Thoracic aorta (tissue), 2 donors: ENCODE data around the gene SORBS2. TPM values are rescaled to one million over a fixed set of nuclear protein-coding genes. Genes with fewer than 3 reads are reported as not detected.
A peak's percentile ranks its signal among the peaks of the same experiment; 100 is the strongest.

Experiments used
- ATAC-seq: fragments of 150-250 bp; one replicate; pipeline ENCODE4 v1.8.0; 2017; ENCODE audit warnings: low read depth; ENCODE audit not compliant: insufficient number of reproducible peaks, low FRiP score
- DNase-seq: peaks from one replicate; pipeline ENCODE4 v3.0.0-alpha.2; 2020; ENCODE audit warnings: low spot score
- H3K27ac ChIP-seq, 2 donors: fragments of 200-600 bp; sonication (generic); 1 replicate in 1 of 2; 2 replicates in 1 of 2; pipeline ENCODE4 v1.5.1; 2016; ENCODE audit warnings: mild to moderate bottlenecking in 2 of 2, moderate library complexity in 2 of 2
- H3K27me3 ChIP-seq: fragments of 200-600 bp; sonication (generic); replicated peaks from 2 replicates; pipeline ENCODE4 v1.6.0; 2016; ENCODE audit warnings: mild to moderate bottlenecking; ENCODE audit not compliant: insufficient read depth
- H3K36me3 ChIP-seq: fragments of 200-600 bp; sonication (generic); one replicate; pipeline ENCODE4 v1.5.1; 2016
- H3K4me1 ChIP-seq, 2 donors: fragments of 200-600 bp; sonication (generic); 1 replicate in 1 of 2; 2 replicates in 1 of 2; pipeline versions ENCODE4 v1.5.1 to v1.6.0; 2016; ENCODE audit warnings: low read depth in 2 of 2, mild to moderate bottlenecking in 1 of 2; ENCODE audit not compliant: control insufficient read depth in 1 of 2
- H3K4me3 ChIP-seq: fragments of 200-600 bp; sonication (generic); 2 replicates; pipeline ENCODE4 v1.5.1; 2016; ENCODE audit warnings: mild to moderate bottlenecking
- H3K9me3 ChIP-seq: fragments of 200-600 bp; sonication (generic); 2 replicates; pipeline ENCODE4 v1.5.1; 2016
- total RNA-seq, 2 donors: library from RNA; depleted of rRNA; stranded (reverse); fragments of >200 nt; gene quantifications; one replicate each; pipeline versions ENCODE4 v1.1.0 to v1.2.3, GENCODE V29; 2016
- TF ChIP-seq, protein P1 (sequence below): fragments of 200-600 bp; sonication (generic); IDR thresholded peaks from one replicate; pipeline ENCODE4 v1.5.1; 2019; ENCODE audit warnings: antibody characterized with exemption

Gene SORBS2
- total RNA-seq, 2 donors from 2014 or later, result 268 to 443 TPM

DNA sequence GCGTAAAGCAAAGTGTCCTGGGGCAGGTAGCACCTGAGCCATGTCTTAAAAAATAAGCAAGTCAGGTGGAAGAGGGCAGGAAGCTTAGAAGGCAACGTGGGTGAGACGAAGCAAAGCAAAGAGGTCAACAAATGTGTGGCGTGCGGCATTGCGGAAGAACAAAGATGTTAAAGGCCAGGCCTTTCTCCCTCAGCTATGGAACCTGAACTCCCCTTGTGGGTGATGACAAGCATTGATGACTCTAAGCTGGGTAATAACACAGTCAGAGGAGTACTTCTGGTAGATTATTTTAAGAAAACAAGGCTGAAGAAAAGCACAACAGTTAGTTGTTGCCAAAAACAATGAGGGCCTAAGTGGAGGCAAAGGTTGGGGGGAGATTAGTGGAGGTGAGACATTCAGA lies 29.0 kb upstream of the SORBS2 start:
- ATAC-seq, result no peak

DNA sequence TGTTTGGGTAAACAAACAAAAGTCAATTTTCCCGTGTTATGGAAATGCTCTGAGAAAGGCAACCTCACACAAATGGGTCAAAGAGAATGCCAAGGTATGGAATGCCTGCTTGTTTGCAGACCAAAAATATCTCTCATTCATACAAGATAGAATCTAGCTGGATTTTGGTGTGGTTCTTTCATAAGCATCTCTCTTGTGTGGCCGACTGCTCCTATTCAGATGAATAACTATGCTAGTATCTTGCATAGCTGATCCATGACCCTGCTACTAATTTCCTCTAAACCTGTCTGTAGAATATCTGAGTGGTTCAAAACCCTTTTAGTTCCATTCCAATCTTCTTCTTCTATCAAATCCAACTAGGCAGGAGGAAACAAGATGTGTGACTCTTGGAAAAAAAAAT lies 28.2 kb upstream of the SORBS2 start:
- no peak for DNase-seq
- H3K36me3 ChIP-seq, result no peaks in the 10 kb centered on the region
- peak overlapping the region; percentile 80 to 81 for H3K27ac ChIP-seq
- TF ChIP-seq, protein P1, sequence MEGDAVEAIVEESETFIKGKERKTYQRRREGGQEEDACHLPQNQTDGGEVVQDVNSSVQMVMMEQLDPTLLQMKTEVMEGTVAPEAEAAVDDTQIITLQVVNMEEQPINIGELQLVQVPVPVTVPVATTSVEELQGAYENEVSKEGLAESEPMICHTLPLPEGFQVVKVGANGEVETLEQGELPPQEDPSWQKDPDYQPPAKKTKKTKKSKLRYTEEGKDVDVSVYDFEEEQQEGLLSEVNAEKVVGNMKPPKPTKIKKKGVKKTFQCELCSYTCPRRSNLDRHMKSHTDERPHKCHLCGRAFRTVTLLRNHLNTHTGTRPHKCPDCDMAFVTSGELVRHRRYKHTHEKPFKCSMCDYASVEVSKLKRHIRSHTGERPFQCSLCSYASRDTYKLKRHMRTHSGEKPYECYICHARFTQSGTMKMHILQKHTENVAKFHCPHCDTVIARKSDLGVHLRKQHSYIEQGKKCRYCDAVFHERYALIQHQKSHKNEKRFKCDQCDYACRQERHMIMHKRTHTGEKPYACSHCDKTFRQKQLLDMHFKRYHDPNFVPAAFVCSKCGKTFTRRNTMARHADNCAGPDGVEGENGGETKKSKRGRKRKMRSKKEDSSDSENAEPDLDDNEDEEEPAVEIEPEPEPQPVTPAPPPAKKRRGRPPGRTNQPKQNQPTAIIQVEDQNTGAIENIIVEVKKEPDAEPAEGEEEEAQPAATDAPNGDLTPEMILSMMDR, result no peak
- no peaks in the 10 kb centered on the region for H3K27me3 ChIP-seq
- peaks cover 10 to 35% of the 10 kb centered on the region in 2 donors for H3K4me1 ChIP-seq
- no peak overlapping the region for H3K4me3 ChIP-seq
- no peak for ATAC-seq
- no peaks in the 10 kb centered on the region for H3K9me3 ChIP-seq

More for the DNA sequence above, 29.0 kb upstream of the SORBS2 start:
- Histone ChIP-seq H3K4me3 (no peak overlapping the region), H3K27ac (no peak overlapping the region), H3K9me3 (no peaks in the 10 kb centered on the region), H3K27me3 (no peaks in the 10 kb centered on the region), H3K36me3 (no peaks in the 10 kb centered on the region), H3K4me1 (peaks cover 10 to 35% of the 10 kb centered on the region in 2 donors)
- DNase-seq, result no peak
- TF ChIP-seq, protein P1, result no peak

DNA sequence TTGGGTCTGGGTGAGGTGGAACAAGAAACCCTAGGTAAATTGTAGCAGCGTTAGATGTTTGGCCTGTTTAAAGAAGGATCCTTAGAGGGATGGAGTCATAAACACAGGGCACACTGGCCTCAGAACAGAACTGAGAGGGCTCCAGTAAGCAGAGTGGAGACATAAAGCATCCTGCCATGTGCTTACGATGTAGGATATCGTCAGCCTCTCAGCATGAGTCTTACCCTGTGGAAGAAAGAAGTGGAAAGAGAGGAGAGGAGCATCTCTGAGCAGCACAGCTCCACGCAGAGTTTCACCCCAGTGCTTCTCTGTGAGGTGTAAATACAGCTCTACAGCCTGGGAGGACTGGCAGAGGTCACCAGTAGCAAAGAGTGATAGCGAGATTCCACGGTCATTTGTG lies 27.8 kb upstream of the SORBS2 start:
- TF ChIP-seq, protein P1, result no peak
- peak overlapping the region; percentile 80 to 81 for H3K27ac ChIP-seq
- no peaks in the 10 kb centered on the region for H3K9me3 ChIP-seq
- H3K27me3 ChIP-seq, result no peaks in the 10 kb centered on the region
- ATAC-seq (no peak), DNase-seq (no peak)
- peaks cover 10 to 35% of the 10 kb centered on the region in 2 donors for H3K4me1 ChIP-seq
- H3K4me3 ChIP-seq, result peak overlapping the region; percentile 30
- H3K36me3 ChIP-seq, result no peaks in the 10 kb centered on the region

GRCh38 chr4:185839194-185839712 lies 27.3 kb upstream of the SORBS2 start:
- Histone ChIP-seq H3K36me3 (no peaks in the 10 kb centered on the region), H3K27ac (peak overlapping the region; percentile 80 to 81), H3K27me3 (no peaks in the 10 kb centered on the region), H3K9me3 (no peaks in the 10 kb centered on the region), H3K4me3 (peak overlapping the region; percentile 30), H3K4me1 (peaks cover 10 to 35% of the 10 kb centered on the region in 2 donors)
- ATAC-seq (peak; percentile 97), DNase-seq (peak; percentile 38)
- TF ChIP-seq, protein P1, result no peak

DNA sequence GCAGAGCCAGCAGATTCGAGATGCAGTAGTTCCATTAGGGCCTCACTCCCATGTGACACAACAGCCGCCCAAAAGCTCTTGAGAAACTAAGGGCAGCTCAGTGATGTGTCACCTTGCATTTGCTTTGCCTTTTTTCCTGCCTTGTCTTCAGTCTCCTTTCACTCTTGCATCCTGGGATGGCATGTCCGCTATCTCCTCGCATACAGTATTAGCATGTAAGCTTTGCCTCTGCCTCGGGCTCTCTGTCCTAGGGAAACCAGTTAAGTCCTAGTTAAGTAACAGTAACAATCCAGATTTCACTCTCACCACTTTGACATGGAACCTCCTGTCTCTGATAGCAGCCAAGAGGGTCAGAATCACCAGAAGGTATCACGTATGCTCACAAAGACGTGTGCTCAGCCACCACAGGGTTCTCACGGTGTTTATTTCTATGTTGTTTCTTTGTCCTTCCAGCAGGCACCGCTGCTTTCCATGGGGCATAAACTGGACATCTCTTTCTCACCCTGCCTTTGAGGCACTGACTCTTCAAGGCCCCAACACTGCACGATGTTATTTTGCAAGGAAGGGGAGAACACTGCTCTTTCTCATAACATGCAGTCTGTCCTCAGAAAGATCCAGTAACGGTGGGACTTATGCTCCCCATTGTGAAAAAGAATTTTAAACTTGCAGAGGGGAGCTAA lies 26.7 kb upstream of the SORBS2 start:
- TF ChIP-seq, protein P1, result no peak
- DNase-seq (no peak), ATAC-seq (no peak)
- Histone ChIP-seq H3K4me1 (peaks cover 10 to 35% of the 10 kb centered on the region in 2 donors), H3K9me3 (no peaks in the 10 kb centered on the region), H3K27ac (peak overlapping the region; percentile 80 to 81), H3K4me3 (no peak overlapping the region), H3K27me3 (no peaks in the 10 kb centered on the region), H3K36me3 (no peaks in the 10 kb centered on the region)
